Activated T-helper 9 cell treated with anti-CD3 and anti-CD28 coated beads, Interleukin-2, amount 50 U/mL, for 16 hours (primary cell): ENCODE data around the gene USH2A.

Source experiments
- DNase-seq: peaks from one replicate; pipeline ENCODE4 v3.0.0-alpha.2; 2020; ENCODE audit warnings: low read depth

USH2A gene

DNA sequence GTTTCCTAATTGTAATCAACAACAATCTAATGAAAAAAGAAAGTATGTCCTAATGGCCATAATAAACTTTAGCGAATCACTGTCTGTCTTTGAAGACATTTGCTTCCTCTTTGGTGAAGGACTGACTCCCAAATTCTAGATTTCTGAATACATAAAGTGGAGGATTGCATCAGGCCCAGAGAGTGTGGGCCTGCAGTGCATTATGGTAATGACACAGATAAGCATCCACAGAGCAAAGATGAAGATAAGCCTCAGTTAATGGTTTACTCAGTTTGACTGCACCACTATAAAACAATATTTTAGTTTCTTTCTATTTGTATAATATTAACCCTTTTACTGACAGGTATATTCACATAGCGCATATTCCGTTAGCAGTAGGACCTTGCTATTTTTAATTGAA lies 490.7 kb downstream of the USH2A start:
- no peak for DNase-seq

DNA sequence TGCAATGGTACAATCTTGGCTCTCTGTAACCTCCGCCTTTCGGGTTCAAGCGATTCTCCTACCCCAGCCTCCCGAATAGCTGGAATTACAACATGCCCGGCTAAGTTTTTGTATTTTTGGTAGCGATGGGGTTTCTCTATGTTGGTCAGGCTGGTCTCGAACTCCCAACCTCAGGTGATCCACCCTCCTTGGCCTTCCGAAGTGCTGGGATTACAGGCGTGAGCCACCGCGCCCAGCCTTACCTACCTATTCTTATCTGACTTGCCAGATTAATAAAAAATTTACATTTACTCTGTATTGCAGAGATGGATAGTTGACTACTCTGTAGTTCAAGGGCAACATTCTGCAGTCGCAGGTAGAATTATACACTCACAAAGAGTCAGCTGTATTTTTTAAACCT lies 496.6 kb downstream of the USH2A start:
- DNase-seq, result no peak

DNA sequence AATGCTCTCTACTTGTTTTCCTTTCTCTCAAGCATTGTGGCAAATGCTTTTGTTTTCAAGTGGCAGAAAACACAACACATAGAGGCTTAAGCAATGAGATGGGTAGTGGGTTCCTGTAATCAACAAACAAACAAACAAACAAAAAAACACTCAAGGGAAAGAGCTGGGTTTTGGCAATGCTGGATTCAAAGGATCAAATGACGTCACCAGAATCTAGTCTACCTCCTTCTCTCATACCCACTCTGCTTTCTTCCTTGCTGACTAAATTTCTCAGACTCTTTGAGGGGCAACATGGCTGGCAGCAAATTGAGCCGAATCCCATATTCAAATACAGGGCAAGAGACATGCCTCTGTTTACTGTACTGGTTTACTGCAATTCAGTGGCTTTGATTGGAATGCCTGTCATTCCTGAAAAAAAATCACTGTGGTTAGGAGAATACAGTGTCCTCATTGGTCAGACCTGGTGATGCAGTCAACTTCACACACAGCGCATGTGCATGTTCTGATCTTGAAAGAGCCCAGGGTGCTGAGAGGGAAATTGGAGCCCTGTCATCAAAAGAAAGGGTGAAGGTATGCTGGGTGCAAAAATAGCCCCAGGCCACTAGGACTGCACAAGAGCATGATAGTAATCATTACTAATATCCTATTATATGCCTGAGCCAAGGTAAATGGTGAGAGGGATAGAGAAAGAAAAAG lies 500.0 kb downstream of the USH2A start:
- DNase-seq, result no peak

DNA sequence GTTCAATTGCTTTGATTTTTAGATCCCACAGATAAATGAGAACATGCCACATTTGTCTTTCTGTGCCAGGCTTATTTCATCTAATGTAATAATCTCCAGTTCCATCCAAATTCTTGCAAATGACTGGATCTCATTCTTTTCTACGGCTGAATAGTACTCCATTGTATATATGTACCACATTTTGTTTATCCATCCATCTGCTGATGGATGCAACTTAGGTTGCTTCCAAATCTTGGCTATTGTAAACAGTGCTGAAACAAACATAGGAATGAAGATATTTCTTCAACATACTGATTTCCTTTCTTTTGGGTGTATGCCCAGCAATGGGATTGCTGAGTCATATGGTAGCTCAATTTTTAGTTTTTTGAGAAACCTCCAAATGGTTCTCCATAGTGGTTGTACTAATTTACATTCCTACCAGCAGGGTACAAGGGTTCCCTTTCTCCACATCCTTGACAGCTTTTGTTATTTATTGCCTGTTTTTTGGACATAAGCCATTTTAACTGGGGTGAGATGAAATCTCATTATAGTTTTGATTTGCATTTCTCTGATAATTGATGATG lies 511.8 kb downstream of the USH2A start:
- DNase-seq, result no peak

DNA sequence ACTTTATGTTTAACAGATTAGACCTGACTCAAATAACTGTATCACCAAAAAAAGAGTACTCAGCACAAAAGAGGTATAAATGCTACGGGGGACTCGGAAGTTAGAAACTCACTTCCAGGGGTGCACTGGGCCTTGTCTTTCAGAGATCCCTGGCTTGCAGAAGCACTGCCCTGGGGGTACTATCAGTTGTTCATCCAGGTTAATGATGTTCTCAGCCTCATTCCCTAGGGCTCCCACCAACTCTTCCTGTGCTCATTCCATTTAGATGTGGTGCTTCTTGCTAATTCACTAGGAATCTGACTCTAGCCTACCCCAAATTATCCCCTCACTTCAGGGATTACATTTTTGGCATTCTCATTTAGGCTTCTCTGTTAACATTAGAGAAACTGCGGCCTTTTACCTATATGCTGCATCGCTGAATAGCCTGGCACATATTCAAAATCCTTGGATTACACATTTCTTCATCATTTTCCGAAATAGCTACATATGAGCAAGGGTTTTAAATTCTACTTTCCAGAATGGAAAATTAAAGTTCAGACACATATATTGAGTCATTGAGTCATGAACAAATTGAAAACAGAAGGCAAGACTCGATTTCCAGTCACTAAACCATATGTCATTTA lies 517.6 kb downstream of the USH2A start:
- no peak for DNase-seq

DNA sequence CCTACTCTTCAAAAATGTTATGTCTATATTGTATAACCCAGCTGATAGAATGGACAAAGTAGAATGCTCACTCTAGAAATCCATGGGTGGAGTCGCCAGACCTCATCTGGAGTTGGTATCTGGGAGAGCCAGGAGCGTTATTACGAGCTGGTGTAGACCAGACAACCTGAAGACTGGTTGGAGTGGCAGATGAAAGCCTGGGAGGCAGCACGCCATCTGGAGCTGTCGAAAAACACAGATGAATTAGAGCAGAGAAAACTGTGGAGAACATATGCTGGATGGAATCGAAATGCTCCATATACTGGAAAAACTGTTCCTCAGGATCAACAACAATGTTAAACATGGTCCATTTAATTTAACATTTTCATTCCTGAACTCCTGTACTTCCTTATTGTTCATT lies 522.6 kb downstream of the USH2A start:
- no peak for DNase-seq

DNA sequence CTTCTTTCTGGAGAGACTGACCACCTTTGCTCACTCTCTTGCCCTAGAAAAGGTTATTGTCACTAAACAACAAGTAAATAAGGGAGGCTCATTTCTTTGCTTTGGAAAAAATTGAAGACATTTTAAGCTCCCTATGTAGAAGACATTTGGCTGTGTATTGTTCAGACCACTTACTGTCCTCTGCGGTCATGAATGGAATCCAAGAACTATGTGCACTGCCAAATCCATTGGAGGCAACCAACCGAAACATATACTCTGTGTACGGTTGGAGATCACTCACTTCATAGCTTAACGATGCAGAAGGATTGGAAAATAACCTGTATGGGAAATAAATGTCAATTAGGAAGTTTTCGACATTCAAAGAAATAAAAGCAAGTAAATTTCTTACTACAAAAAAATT lies 523.3 kb downstream of the USH2A start:
- DNase-seq, result no peak

DNA sequence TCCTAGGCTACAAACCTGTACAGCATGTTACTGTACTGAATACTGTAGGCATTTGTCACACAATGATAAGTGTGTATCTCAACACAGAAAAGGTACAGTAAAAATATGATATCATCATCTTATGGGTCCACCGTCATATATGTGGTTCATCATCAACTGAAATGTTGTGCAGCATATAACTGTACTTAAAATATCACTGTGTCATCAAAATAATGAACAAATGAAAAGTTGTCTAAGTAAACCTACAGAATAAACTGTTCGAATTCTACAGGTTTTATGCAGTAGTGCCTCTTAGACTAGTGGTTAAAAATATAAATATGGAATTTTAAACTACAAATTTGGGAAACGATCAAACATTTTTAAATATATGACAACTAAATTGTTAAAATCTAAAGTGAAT lies 527.4 kb downstream of the USH2A start:
- no peak for DNase-seq

DNA sequence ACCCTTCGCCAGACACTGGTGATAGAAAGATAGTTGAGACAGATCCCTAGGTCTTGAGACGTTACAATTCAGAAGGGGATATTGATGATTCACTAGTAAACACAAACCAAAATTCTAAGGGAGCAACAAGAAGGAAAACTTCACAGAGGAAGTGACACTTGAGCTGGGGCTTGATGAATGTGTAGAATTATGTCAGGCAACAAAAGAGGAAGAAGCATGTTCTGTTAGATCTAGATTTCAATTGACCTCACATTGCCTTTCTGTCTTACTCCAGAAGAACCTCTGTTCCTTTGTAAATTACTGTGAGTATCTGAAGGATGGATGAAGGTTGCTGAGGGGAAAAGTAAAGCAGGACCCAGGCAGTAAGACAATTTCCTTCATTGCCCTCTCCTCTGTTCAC lies 528.0 kb downstream of the USH2A start:
- DNase-seq, result no peak

DNA sequence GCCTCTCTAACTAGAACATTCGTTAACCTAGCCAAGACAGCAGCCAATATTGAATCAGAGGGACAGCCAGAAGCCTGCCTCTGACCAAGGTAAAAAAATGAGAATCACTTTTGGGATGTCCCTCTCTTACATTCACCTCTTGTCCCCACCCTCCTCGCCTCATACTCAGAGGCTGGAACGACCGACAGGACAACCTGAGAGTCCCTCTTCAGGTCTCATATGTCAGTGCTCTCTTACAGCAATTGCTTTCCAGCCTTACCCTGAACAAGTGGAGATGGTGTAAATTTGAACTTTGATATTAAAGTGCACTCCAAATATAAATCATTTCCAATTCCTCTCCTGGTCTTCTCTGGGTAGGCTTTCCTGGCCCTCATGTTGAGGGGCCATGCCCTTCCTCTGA lies 528.6 kb downstream of the USH2A start:
- no peak for DNase-seq

DNA sequence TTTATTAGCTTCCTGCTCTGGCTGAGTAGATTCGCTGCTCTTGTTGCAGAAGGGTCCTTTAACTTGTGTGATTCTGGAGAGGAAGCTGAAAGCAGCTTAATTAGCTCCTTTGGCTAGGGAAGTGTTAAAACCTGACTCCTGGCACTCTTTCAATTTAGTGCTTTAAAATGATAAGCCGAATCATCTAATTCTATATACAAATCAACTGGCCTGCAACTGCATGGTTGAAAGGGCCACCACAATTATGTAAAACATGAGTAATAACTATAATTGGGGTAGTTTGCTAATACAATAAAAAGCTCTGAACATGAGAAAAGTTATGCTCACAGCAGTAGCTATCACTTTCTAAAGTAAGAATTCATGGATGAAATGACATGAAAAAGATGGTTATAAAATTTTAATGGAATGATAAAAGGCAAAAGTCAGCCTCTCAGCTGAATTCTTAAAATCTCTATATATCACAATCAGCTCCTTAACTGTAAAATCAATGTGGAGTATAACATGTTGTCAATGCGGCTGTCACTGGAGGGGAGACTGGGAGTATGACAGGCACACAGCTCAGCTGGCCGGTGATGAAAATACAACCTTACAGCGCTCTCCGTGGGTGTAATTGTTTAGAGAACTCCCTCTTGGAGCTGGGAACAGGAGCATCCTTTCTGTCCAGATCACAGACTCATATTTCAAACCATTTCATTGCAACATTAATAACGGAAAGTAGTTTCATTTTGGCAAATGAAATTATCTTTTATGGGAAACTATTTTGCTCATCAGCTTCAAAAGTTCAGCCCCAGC lies 531.8 kb downstream of the USH2A start:
- DNase-seq, result no peak

DNA sequence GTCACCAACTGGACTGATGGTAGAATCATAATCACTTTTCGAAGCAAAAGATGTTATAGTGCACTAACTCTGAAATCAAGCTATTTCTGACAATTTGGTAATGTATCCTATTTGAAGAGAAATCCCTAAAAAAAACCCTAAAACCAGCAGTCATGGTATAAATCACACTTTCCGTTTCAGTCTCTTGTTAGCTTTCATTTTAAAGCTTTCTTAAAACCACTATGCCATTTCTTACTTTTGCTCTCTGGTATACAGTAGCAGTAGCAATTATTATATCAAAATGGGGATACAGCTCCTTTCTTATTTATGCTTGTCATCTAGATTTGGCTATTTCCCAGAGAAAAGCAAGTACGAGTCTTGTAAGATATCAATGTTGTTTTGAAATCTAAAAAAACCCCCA lies 532.8 kb downstream of the USH2A start:
- DNase-seq, result no peak

DNA sequence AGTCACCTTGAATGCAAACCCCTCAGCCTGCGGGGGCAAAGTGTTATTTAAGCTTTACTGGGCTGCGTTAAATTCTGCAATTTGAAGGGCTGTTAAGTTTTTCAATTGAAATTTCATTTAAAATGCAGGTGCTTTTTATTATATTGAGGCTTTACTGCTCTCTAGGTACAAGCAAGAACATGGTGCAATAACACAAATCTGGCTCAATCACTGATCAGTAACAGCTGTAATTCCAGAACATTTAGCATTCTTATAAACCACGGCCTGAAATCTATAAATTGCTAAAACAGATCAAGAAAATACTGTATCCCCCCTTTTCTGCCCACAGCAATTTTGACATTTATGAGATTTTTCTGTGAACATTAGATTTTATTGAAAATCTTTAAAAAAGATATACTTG lies 533.4 kb downstream of the USH2A start:
- no peak for DNase-seq

DNA sequence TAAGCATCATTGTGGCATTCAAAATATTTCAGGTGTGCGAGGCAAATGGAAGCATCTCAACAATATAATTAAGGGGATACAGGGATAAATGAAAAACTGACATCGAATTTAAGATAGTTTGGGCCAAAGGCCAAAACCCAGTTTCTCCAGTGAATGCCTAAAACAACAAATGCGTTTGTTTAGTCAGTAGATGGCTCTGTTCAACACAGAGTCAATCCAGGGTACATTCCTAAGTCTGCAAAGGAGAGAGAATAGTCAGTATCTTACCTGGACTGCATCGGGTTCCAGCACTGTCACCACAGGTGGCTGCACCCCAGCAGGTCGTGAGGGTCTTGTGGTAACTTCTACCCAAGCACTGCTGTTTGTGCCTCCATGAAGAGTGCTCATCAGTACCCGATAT lies 535.1 kb downstream of the USH2A start:
- DNase-seq, result no peak

DNA sequence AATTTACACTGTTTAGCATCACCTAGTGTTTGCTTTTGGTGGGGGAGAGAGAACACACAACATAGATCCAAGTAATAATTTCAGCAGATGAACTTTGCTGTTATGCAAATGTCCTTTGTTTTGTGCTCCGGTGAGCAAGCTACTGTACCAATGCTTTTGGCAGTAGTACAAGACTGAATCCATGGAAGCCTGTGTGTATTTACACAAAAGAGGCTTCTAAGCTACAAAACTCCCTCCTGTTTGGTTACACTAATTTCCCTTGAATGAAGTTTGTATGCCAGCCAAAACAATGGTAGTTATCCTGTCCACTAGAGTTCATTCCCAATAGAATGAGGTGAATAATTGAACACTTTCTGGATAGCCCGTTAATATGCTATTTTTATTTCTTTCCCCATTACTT lies 535.6 kb downstream of the USH2A start:
- no peak for DNase-seq

DNA sequence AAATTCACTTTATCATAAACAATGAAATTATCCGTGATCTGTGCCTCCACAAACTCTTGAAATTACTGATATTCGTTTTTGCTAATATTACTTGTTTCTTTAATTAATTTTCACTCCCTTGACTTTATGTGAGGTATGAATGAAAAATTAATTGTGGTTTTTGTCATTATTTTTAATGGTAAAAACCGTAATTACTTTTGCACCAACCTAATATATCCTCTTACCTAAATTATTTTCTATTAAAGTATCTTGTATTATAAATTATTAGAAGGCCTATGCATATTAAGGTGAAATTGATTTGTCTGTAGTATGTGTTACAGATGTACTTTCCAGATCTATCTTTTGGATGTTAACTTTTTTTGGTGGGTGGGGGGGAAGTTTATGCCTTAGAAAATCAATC lies 540.2 kb downstream of the USH2A start:
- no peak for DNase-seq

DNA sequence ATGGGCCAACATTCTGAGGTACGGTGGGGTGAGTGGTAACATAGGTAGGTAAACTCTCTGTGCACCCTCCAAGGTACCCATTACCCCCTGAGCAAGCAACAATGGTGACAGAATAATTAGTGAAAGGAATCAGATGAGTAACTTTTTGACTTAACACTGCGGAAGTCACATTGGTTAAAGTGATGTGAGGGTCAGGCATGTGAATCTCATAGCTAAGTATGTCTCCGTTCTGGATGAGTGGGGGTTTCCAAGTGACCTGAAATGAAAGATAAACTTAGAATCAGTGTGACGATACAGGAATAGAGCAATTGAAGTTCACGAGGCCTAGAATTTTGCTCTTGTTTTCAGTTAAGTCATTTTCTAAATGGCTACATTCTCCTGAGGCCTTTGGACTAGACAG lies 544.4 kb downstream of the USH2A start:
- no peak for DNase-seq

DNA sequence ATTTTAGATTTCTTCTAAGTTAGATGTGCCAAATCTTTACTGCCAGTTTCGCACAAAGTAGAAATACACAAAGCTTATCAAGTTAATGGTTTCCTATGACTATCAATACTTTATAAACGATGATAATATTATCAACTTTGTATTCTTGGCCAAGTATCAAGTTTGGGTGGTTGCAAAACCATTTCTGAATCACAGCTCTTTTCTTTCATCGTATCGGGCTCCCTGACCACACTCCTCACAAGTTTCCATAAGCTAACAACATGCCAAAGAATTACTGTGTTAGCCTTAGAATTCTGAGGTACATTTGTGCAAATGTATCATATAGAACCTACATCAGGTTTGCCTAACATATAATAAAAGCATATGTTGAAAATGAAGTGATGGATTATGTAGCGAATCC lies 545.1 kb downstream of the USH2A start:
- DNase-seq, result no peak

DNA sequence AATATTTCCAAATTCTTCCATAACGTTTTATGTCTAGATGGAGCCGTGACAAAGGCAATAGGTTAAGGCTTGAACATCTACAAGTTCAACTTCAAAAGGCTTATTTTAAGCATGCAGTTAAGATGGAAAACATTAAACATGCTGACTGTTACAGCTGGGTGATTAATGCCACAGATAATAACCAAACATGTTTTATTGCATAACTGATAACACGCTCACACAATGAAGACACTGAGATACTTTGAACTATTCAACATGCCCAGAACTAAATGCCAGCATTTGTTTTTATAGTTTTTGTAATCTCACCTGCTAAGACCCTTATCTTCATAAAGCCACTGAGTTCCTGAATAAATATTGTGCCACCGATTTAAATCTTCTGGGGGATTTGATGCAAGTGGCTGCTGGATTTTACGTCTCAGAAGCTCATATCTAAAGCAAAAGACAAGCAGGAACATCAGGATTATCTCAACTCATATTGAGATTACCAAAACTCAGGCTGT lies 545.7 kb downstream of the USH2A start:
- no peak for DNase-seq

DNA sequence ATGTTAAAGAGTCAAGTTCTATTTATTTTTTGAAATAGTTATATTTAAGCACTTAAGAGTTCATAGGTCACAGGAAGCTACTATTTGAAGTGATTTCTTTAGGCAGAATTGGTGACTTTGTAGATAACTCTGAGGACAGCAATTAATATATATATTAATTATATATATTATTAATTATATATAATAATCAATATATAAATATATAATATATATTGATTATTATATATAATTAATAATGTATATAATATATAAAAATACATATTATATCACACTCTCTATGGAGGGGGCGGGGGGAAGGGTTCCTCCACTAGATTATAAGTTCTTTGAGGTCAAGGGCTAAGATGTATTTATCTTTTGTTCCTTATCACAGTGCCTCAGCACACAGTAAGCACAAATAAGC lies 547.5 kb downstream of the USH2A start:
- DNase-seq, result no peak

DNA sequence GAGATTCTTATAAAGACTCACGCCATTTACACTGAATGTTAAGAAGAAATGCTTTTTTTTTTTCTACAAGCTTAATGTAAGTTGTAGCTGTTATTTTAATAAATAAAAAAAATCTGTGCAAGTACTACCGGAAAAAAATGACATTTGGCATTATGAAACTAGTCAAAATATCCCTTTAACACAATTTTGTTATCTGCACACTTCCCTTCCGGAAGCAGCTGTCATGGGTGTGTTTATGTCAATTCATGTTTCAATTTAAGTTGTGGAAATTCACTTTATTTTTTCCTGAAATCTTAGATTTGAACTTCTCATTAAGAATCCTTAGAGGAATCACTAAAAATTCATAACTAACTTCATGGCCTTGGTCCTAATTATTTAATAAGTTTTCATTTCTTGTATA lies 548.0 kb downstream of the USH2A start:
- no peak for DNase-seq

DNA sequence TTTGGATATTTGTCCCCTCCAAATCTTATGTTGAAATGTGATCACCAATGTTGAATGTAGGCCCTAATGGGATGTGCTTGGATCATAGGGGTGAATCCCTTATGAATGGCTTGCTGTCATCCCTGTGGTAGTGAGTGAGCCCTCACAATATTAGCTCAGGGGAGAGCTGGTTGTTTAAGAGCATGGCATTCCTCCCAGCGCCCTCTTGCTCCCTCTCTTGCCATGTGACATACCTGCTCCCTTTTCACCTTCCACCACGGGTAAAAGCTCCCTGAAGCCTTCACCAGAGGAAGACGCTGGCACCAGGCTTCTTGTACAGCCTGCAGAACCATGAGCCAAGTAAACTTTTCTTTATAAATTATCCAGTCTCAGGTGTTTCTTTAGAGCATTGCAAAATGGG lies 550.6 kb downstream of the USH2A start:
- no peak for DNase-seq

DNA sequence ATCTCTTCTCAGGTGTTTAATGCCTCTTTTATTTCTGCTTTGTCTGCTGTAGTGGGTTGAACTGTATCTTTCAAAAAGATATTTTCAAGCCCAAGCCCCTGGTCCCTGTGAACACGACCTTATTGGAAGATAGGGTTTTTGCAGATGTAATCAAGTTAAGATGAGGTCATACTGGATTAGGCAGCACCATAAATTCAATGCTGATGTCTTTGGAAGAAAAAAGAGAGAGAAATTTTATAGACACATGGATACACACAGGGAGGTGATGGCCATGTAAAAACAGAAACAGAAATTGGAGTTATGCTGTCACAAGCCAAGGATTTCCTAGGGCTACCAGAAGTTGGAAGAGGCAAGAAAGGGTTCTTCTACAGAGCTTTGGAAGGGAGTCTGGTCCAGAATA lies 554.7 kb downstream of the USH2A start:
- no peak for DNase-seq
